DMS 273 (cell line): ENCODE measurements around the gene BFSP1.

Source experiments
- DNase-seq: peaks from one replicate; lab custom pipeline; 2025; ENCODE audit not compliant: unreplicated experiment; lab: John Stamatoyannopoulos, UW

Gene BFSP1

GRCh38 chr20:17530716-17531664 is at the start of gene BFSP1:
Gene BFSP1 (minus strand): TSS chr20:17531379. CDS start chr20:17531329, 50 bp downstream.
- DNase-seq: peak; percentile 89

DNA sequence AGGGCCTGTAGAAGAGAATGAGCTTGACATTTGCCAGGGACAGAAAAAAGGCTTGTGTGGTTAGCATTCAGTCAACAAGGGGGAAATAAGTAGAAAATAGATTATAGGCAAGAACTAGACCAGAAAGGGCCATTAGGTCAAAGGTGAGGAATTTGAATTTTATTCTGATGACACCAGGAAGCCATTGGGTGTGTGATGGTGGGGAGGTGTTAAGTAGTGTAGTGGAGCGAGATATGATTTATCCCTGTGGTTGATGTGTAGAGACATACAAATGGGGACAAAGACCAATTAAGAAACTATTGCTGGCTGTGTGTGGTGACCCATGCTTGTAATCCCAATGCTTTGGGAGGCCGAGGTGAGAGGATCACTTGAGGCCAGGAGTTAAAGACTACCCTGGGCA is 49.7 kb upstream of the BFSP1 start:
- no peak for DNase-seq

GRCh38 chr20:17579369-17580039 is 48.3 kb upstream of the BFSP1 start:
- no peak for DNase-seq

DNA sequence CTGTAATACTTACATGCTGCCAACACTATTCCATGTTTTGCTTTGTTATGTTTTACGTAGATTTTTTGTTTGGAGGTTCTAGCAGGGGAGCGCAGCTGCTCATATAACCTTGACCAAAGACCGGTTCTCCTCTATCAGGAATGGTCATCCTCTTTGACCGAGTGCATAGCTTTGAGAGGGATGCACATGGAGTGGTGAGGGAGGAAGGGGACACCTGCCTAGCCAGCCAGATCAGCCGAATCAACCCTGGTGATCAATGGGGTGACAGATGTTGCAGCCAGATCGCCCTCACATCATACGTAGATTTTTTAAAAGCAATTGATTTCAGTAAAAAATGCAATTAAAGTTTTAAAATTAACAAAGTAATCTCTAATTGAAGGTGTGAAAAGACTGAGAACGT is 45.0 kb upstream of the BFSP1 start:
- no peak for DNase-seq

- no peak for DNase-seq
These were observed 42.3 kb upstream of the BFSP1 start for GRCh38 chr20:17573463-17573862.

- DNase-seq: no peak
These were observed 41.0 kb upstream of the BFSP1 start for GRCh38 chr20:17572034-17572638.

GRCh38 chr20:17571153-17571527 is 40.0 kb upstream of the BFSP1 start:
- DNase-seq: peak; percentile 48

GRCh38 chr20:17570347-17571152 is 39.4 kb upstream of the BFSP1 start:
- peak; percentile 75 for DNase-seq

GRCh38 chr20:17569616-17570346 is 38.6 kb upstream of the BFSP1 start, which contains the start of gene DSTN:
Gene DSTN (plus strand): TSS chr20:17570075. CDS start chr20:17570209, 134 bp downstream.
- peak; percentile 97 for DNase-seq

DNA sequence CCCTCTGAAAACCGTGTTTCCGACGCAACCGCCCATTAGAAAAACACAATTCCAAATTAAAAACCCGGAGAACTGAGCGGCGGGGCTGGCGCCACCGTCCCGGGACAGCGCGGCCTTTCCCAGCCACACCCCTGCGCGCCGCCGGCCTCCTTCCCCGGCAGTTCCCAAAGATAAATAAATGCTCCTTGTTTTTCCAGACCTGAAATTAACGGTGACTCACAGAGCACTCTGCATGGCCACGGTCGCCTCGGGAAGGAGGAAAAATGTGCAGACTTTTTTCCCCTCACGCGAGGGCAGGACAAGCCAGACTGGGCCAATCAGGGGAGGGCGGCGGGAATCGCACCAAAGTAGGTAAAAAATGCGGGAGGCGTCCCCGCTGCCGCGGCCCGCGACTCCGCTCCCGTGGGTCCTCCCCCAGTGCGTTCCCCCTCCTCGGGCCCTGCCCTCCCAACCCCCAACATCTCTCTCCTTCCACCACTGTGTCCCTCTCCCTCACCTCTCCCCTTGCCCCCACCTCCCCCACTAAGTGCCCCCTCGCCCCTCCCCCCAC is 37.9 kb upstream of the BFSP1 start:
- DNase-seq: peak; percentile 88

DNA sequence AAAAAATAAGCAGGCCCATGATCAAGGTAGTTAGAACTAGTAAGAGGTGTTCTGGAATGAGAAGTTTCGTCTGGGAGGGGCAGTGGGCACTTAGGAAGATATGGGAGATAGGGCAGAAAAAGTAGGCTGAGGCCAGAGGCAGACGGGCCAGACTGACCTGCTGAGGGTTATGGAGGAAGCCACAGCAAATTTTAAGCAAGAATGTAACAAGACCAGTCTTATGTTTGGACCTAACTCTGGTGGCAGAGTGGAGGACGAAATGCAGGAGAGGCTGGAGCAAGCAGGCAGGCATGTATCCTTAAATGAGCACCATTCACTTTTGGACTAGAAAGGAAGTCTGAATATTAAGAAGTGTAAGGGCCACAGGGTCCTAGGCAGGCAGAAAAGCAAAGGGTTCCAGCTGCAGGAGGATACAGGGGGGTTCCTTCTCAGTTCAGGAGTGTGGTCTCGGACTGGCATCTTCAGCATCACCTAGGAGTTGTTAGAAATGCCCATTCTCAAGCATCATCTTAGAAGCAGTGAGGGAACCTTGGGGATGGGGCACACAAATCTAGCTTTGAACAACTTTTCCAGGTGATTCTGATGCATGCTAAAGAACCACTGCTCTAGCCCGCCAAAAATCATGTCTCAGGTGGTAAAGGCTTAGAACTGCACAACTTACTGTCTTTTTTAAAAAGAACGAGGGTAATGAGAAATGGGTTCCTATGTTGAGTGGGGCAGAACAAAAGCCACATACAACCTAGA is 37.0 kb upstream of the BFSP1 start:
- DNase-seq: no peak

DNA sequence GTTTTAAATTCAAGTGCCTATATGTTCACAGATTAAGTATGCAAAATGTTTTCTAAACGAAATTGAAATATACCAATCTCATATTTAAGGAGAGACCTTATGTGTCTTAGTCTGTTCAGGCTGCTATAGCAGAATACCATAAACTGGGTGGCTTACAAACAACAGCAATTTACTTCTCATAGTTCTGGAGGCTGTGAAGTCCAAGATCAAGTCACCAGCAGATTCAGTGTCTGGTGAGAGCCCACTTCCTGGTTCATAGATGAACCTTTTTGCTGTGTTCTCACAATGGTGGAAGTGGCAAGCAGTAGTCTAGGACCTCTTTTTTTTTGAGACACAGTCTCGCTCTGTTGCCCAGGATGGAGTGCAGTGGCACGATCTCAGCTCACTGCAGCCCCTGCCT is 35.2 kb upstream of the BFSP1 start:
- no peak for DNase-seq

DNA sequence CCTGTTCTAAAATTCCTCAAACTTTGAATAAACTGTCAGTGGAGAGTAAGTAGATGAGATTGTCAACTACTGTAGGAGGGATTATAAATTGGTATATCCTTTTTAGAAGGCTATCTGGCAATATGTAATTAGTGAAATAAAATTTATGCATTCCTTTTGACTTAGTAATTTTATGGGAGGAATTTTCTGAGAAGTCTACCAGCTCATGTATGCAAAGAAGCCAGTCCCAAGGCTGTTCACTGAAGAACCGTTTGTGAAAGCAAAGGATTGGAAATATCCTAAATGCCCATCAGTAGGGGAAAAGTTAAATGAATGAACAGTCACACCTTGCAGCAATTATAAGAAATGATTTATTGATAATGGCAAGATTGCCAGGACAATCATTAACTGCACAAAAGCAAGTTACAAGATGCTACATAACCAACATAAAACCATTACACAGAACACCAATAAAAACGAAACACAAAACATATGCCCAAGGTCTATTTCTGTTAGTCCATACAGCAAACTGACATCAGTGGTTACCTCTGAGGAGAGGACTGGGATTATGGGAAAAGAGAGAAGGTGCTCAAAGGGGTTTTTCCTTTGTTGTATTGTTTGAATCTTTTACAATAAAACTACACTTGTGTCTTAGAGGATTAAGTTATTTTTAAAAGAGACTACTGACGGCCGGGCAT is 34.1 kb upstream of the BFSP1 start:
- DNase-seq: no peak

GRCh38 chr20:17562804-17563305 is 31.7 kb upstream of the BFSP1 start:
- no peak for DNase-seq

DNA sequence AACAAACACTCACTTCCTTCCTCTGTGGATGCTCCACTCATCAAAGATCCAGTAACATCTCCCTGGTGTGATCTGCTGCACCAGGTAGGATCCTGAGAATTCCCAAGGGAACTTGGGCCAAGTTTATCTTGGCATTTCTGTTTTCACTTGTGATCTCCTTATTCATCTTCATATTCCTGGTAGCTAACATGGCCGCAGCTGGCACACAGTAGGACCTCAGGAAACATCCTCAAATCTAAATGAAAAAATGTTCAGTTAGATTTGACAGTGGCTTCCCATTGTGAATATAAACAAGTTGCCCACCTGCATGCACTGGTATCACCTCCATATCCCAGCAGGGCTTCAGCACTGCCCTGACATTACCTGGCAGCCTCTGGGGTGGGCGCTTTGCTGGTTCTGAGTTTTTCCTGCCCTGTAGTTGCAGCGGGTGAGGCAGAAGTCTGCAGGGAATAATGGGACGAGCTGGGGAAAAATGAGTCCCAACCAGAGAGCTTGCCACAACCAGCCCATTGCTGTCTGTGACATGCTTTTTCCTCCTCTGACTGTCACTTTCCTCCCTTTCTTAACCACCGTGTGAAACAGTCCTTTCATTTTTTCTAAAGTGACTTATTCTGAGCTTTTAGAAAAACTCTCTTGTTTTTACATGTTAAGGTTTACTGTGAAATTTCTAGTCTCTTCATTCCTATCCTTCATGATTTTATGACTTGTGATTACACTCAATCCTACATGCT is 29.3 kb upstream of the BFSP1 start:
- no peak for DNase-seq

DNA sequence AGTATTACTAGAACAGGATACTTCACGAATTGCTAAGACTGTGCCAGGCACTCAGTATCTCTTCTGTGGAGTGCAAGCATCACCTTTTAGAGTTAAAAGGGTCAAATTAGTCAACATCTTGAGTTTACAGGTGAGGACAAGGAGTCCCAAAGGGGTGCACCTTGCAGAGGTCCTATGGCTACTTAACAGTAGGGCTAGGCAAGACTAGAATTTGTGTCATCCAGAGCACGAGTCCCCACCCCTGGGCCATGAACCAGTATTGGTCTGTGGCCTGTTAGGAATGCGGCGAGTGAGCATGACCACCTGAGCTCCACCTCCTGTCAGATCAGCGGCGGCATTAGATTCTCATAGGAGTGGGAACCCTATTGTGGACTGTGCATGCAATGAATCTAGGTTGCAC is 28.2 kb upstream of the BFSP1 start:
- no peak for DNase-seq

DNA sequence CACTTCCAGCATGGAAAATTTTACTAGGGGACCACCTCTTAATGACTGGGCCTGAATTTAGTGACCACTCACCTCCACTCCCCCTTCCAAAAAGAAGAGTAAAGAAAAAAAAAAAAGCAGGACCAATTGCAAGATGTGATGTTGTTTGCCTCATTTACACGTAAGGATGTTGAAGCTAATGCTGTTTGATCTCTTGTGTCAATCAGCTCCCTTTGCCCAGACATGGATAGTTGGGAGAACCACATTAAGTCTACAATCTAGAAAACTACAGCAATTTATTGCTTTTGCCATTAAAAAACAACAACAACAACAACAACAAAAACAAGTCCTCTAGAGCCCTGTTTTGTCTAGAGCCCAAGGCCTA is 27.7 kb upstream of the BFSP1 start:
- no peak for DNase-seq
